Activated CD4-positive, CD25-positive, alpha-beta regulatory T cell treated with anti-CD3 and anti-CD28 coated beads, Interleukin-2, amount 50 U/mL, for 24 hours (primary cell): Measurements from ENCODE around the gene NKPD1.
A peak's percentile ranks its signal among the peaks of the same experiment; 100 is the strongest.

Source experiments
- ATAC-seq, 2 donors: fragments of 150-1000 bp; cut with Tn5 transposase; one replicate each; pipeline ENCODE4 v1.10.0; 2021; ENCODE audit warnings: mild to moderate bottlenecking in 1 of 2, moderate library complexity in 1 of 2

The NKPD1 gene

GRCh38 chr19:45160870-45161737 is at the start of gene NKPD1:
NKPD1 (minus strand) TSS chr19:45160982; CDS start chr19:45160150, 832 bp downstream.
- no peak for ATAC-seq

DNA sequence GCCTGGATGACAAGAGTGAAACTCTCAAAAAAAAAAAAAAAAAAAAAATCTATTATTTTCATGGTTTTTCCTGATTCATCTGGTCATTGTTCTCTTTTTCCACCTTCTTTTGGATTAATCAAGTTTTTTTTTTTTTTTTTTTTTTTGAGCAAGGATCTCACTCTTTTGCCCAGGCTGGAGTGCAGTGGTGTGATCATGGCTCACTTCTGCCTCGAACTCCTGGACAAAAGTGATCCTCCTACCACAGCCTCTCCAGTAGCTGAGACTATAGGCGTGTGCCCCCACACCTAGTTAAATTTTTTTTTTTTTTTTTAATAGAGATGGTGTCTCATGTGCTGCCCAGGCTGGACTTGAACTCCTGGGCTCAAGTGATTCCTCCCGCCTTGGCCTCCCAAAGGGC is 45.5 kb upstream of the NKPD1 start:
- no peak for ATAC-seq

DNA sequence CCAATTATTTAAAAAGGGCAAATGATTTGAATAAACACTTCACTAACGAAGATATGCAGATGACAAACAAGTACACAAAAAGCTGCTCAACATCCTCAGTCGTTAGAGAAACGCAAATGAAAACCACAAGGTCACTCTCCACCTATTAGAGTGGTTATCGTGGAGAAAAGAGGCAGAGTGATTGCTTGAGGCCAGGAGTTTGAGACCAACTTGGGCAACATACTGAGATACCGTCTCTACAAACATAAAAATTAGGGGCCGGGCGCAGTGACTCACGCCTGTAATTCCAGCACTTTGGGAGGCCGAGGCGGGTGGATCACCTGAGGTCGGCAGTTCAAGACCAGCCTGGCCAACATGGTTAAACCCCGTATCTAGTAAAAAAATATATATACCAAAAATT is 45.0 kb upstream of the NKPD1 start:
- no peak for ATAC-seq

- ATAC-seq: no peak
Observed at GRCh38 chr19:45202637-45203036, 41.9 kb upstream of the NKPD1 start.

GRCh38 chr19:45200568-45200967 is 39.8 kb upstream of the NKPD1 start:
- ATAC-seq: no peak

GRCh38 chr19:45195764-45196163 is 35.0 kb upstream of the NKPD1 start:
- no peak for ATAC-seq

DNA sequence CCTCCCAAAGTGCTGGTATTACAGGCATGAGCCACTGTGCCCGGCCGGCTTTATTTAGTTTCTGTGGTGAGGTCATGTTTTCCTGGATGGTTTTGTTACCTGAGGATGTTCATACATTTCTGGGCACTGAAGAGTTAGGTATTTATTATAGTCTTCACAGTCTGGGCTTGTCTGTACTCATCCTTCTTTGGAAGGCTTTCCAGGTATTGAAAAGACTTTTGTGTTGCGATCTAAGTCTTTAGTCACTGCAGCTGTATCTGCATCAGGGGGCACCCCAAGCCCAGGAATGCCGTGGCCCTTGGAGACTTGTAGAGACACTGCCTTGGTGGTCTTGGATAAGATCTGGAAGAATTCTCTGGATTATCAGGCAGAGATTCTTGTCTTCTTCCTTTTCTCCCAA is 30.6 kb upstream of the NKPD1 start:
- no peak for ATAC-seq

- no peak for ATAC-seq
Observed at GRCh38 chr19:45189971-45190370, 29.2 kb upstream of the NKPD1 start.

DNA sequence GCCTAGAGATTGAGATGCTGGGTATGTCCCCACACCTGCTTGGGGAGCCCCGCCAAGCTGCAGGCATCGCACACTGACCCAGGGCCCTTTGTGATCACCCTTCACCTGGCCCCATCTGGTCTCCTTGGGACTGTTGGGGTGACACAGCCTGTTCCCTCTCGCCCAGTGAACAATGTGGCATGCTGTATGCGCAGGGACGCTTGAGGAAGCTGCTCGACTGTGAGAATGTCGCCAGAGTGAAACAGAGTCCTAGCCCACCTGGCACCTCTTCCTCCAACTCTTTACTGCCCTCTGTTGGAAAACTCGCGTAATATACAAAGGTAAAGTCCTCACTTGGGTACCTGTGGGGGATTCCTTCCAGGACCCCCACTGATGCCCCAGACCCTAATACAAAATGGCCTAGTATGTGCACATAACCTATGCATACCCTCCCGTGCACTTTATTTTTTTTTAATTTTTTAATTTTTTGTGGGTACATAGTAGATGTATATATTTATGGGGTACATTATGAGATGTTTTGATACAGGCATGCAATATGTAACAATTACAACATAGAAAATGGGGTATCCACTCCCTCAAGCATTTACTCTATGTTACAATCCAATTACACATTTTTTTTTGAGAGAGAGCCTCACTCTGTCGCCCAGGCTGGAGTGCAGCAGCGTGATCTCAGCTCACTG is 26.8 kb upstream of the NKPD1 start:
- ATAC-seq: peak; percentile 53 to 63

- no peak for ATAC-seq
Observed at GRCh38 chr19:45186509-45187334, 25.9 kb upstream of the NKPD1 start.

GRCh38 chr19:45184115-45184514 is 23.3 kb upstream of the NKPD1 start:
- ATAC-seq: no peak

DNA sequence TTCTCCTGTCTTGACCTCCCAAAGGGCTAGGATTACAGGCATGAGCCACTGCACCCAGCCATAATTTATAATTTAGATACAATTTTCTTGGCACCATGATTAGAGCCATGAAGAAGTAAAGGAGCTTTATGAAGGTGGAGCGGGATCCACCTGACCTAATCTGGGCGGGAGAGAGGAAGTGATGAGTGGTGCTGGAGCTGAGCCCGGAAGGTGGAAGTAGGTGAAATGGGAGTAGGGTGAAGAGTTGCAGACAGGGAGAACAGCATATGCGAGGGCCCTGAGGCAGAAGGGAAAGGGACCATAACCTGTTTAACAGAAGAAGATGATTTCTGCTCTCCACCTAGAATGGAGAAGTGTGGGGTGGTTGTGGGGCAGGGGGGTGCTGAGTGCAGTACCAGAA is 22.0 kb upstream of the NKPD1 start:
- no peak for ATAC-seq

GRCh38 chr19:45180936-45181335 is 20.2 kb upstream of the NKPD1 start:
- no peak for ATAC-seq

DNA sequence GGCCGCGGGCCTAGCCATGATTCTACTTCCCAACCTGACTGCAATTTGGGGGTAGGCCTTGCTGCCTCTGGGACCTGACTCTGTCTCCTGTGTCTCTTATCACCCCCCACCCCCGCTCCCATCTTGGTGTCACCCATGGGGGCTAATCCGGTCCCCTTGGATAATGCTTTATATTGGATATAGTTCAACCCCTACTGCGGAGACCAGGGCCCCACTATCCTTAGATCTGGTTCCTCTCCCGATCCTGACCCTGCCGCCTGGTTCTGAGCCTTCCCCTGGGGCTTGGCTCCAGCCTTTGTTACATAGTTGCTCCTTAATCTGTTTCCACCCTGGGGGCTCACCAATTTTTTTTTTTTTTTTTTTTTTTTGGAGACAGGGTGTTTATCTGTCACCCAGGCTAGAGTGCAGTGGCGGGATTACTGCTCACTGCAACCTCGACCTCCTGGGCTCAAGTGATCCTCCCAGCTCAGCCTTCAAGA is 19.1 kb upstream of the NKPD1 start:
- ATAC-seq: no peak

DNA sequence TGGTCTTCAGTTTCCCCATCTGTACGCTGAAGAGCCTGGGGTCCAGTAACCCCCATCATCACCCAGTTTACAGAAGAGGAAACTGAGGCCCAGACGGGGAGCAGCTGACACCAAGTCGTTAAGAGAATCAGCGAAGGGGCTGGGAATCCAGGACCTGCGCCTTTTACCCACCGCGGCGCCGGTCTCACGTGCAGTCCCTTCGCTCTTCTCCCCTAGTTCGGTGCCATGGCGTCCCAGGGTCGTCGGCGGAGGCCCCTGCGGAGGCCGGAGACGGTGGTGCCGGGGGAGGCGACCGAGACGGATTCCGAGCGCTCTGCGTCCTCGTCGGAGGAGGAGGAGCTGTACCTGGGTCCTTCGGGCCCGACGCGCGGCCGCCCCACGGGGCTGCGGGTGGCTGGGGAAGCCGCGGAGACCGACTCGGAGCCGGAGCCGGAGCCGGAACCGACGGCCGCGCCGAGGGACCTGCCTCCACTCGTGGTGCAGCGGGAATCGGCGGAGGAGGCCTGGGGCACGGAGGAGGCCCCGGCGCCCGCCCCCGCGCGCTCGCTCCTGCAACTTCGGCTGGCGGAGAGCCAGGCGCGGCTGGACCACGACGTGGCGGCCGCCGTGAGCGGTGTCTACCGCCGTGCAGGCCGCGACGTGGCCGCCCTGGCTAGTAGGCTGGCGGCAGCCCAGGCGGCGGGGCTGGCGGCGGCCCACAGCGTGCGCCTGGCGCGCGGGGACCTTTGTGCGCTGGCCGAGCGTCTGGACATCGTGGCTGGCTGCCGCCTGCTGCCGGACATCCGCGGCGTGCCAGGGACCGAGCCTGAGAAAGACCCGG is 18.5 kb upstream of the NKPD1 start:
- no peak for ATAC-seq

GRCh38 chr19:45178262-45179071 is 17.7 kb upstream of the NKPD1 start, which contains the start of gene BLOC1S3:
BLOC1S3 (plus strand) TSS chr19:45178784; CDS start chr19:45179297, 513 bp downstream.
- peak; percentile 84 to 89 for ATAC-seq

- peak; percentile 3 to 4 for ATAC-seq
Observed at GRCh38 chr19:45177817-45178261, 17.1 kb upstream of the NKPD1 start, which contains the start of gene TRAPPC6A. TRAPPC6A (minus strand) TSS chr19:45178237; CDS start chr19:45178218, 19 bp downstream.

DNA sequence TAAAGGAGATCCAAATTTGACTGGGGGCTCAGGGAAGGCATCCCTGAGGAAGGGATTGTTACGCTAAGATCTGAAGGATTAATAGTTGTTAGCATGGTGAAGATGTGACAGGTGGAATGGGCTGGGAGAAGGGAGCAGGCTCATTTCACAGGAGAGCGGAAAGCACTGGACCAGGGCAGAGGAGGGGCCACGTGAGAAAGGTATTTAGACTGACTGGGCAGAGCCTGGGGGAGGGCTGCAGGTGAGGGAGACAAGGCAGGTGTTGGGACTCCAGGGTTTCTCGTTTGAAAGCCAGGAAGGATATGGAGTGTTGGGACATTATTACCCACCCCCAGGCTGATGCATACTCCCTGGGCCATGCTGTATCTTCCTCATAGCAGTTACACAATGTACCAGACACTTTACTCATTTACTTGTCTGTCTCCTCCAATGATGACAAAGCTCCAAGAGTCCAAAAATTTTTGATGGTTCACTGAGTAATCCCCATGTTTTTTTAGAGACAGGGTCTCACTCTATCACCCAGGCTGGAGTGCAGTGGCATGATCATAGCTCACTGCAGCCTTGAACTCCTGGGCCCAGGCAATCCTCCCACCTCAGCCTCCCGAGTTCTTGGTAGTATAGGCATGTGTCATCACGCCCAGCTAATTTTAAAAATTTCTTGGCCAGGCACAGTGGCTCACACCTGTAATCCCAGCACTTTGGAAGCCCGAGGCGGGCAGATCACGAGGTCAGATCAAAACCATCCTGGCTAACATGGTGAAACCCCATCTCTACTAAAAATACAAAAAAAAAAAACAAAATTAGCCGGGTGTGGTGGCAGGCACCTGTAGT is 14.9 kb upstream of the NKPD1 start:
- no peak for ATAC-seq

DNA sequence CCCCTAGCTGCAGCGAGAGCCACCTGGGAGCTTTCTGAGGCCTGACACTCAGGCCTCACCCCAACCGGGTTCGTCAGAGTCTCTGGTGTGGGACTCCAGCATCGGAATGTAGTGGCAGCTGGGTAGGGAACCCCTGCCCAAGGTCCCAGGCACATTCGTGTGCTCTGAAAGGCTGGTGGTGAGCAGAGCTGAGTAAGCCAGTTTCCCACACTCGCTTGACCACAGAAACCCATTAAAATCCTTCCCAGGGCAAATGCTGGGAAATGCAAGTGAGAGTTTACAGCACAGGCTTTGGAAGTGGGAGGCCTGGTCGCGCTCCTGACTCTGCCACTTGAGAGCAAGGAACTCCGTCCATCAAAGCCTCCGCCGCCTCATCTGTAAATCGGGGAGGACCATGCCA is 13.0 kb upstream of the NKPD1 start:
- no peak for ATAC-seq

GRCh38 chr19:45172611-45173208 is 11.9 kb upstream of the NKPD1 start:
- ATAC-seq: no peak
